HEK293T (cell line): ENCODE results near the gene XAGE3.
"Not testable (repeated sequence)": the region's sequence is repeated elsewhere in the genome, so short reads cannot be mapped to it uniquely, and the experiment has no call there.

Experiments used
- ARNT ChIP-seq: fragments of 450-650 bp; IDR thresholded peaks from 2 replicates; pipeline ENCODE4 v1.6.1; 2017; ENCODE audit warnings: mild to moderate bottlenecking
- BHLHE40 ChIP-seq: fragments of 450-650 bp; IDR thresholded peaks from 2 replicates; pipeline ENCODE4 v1.6.1; 2016; ENCODE audit warnings: mild to moderate bottlenecking, moderate library complexity, borderline replicate concordance
- CTBP1 ChIP-seq: fragments of 450-650 bp; IDR thresholded peaks from 2 replicates; pipeline ENCODE4 v1.6.1; 2016; ENCODE audit warnings: borderline replicate concordance
- FOXA1 ChIP-seq: fragments of 450-650 bp; IDR thresholded peaks from 2 replicates; pipeline ENCODE4 v1.6.1; 2016; ENCODE audit warnings: mild to moderate bottlenecking
- FOXK2 ChIP-seq: fragments of 450-650 bp; IDR thresholded peaks from 2 replicates; pipeline ENCODE4 v1.6.1; 2016; ENCODE audit warnings: mild to moderate bottlenecking
- SP1 ChIP-seq: fragments of 450-650 bp; IDR thresholded peaks from 2 replicates; pipeline ENCODE4 v1.6.1; 2017
- SUZ12 ChIP-seq: fragments of 450-650 bp; IDR thresholded peaks from 2 replicates; pipeline ENCODE4 v1.6.1; 2016; ENCODE audit warnings: mild to moderate bottlenecking

DNA sequence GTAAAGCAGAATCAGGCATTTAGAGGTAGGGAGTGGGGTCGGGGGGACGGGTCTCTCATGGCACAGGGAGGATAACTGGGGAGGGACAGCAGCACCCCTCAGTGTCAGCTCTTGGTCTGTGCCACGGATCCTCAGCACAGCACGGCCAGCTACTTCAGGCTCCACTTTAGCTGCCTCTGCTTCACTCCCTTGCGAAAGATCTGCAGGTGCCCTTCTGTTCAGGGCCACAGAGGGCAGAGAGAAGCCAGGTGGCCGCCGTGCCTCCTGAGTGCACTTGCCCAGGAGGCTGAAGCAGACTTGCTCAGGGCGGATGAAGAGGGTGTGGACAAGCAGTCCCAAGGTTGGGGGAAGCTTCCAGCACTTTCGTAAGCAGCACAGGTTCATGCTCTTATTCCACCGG is 19.6 kb upstream of the XAGE3 start:
- not testable (repeated sequence) for TF ChIP-seq BHLHE40, ARNT, SUZ12, CTBP1, FOXK2, FOXA1, SP1
